Measurements from ENCODE around the gene DHRS4. TPM values are rescaled to one million over a fixed set of nuclear protein-coding genes. Genes with fewer than 3 reads are reported as not detected.
"Not testable (repeated sequence)": the region's sequence is repeated elsewhere in the genome, so short reads cannot be mapped to it uniquely, and the experiment has no call there.

The DHRS4 gene
- total RNA-seq, 1 experiment from 2014 or later = 12.7 TPM

DNA sequence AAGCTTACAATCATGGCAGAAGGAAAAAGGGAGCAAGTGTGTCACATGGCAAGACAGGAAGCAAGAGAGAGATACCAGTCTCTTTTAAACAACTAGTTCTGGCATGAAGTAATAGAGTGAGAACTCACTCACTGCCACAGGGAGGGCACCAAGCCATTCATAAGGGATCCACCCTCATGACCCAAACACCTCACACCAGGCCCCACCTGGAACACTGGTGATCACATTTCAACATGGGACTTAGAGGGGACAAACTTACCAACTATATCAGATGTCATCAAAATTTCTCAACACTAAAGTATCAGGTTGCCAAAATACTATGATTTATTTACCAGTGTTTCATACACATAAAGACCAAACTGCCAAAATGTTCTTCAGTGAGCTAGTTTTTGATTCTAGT is 7.3 kb downstream of the DHRS4 start:
- not testable (repeated sequence) for H2AK5ac ChIP-seq (ENCODE audit: insufficient read length, low read length); H2BK120ac ChIP-seq (ENCODE audit: low read depth, low read length, poor library complexity, severe bottlenecking); H3K4me1 ChIP-seq (ENCODE audit: insufficient read depth, low read length); H3K23ac ChIP-seq (ENCODE audit: insufficient read length, low read depth, low read length); H3K27ac Mint-ChIP-seq; H3K9me3 Mint-ChIP-seq; H4K8ac ChIP-seq (replicated peaks; ENCODE audit: insufficient read length, low read depth, low read length); H4K20me1 ChIP-seq (ENCODE audit: control insufficient read depth, insufficient read depth, insufficient read length); H2BK15ac ChIP-seq (ENCODE audit: low read depth, low read length); H2BK12ac ChIP-seq (ENCODE audit: insufficient read length, low read depth, low read length); H3K27ac ChIP-seq (ENCODE audit: insufficient read length, low read depth, low read length); H3K4ac ChIP-seq (ENCODE audit: low read depth, low read length); H3K4me1 Mint-ChIP-seq; H3K18ac ChIP-seq (ENCODE audit: insufficient read length, low read depth, low read length); H3K4me3 Mint-ChIP-seq; H2AFZ ChIP-seq (ENCODE audit: low read length); H3K79me1 ChIP-seq (ENCODE audit: insufficient read depth, low read depth, low read length, poor library complexity, severe bottlenecking); H3K9ac ChIP-seq (ENCODE audit: extremely low read depth, insufficient read length, low read length); H3T11ph ChIP-seq (ENCODE audit: low read length); H3K27me3 ChIP-seq (ENCODE audit: insufficient read depth, low read length); H4K5ac ChIP-seq (ENCODE audit: insufficient read length, low read depth, low read length); H4K91ac ChIP-seq (ENCODE audit: insufficient read length, low read depth, low read length); H3K79me2 ChIP-seq (ENCODE audit: insufficient read depth, low read length); H3K36me3 Mint-ChIP-seq (ENCODE audit: insufficient read depth in 1 of 3, low read depth in 3 of 3); H3K9me3 ChIP-seq (ENCODE audit: control insufficient read depth, low read depth, low read length); H3K56ac ChIP-seq (ENCODE audit: insufficient read length, low read depth, low read length); H3K27me3 Mint-ChIP-seq (ENCODE audit: low read depth); H3K4me2 ChIP-seq (ENCODE audit: insufficient read depth, insufficient read length, low read length); H2BK5ac ChIP-seq (ENCODE audit: insufficient read length, low read length); H3K23me2 ChIP-seq (ENCODE audit: insufficient read length, low read depth, low read length, poor library complexity, severe bottlenecking); H3K14ac ChIP-seq (ENCODE audit: insufficient read depth, low read length); DNase-seq; H2BK20ac ChIP-seq (ENCODE audit: low read depth, low read length, poor library complexity, severe bottlenecking)

- H3K14ac ChIP-seq (ENCODE audit: insufficient read depth, low read length); H2BK12ac ChIP-seq (ENCODE audit: insufficient read length, low read depth, low read length); H4K5ac ChIP-seq (ENCODE audit: insufficient read length, low read depth, low read length); H3K56ac ChIP-seq (ENCODE audit: insufficient read length, low read depth, low read length); H4K91ac ChIP-seq (ENCODE audit: insufficient read length, low read depth, low read length); H3K36me3 Mint-ChIP-seq (ENCODE audit: insufficient read depth in 1 of 3, low read depth in 3 of 3); H4K8ac ChIP-seq (replicated peaks; ENCODE audit: insufficient read length, low read depth, low read length); H3T11ph ChIP-seq (ENCODE audit: low read length); H3K4ac ChIP-seq (ENCODE audit: low read depth, low read length); H3K18ac ChIP-seq (ENCODE audit: insufficient read length, low read depth, low read length); DNase-seq; H3K4me3 Mint-ChIP-seq; H3K27ac Mint-ChIP-seq; H2BK120ac ChIP-seq (ENCODE audit: low read depth, low read length, poor library complexity, severe bottlenecking); H2AK5ac ChIP-seq (ENCODE audit: insufficient read length, low read length); H3K79me1 ChIP-seq (ENCODE audit: insufficient read depth, low read depth, low read length, poor library complexity, severe bottlenecking); H3K4me1 ChIP-seq (ENCODE audit: insufficient read depth, low read length); H3K23ac ChIP-seq (ENCODE audit: insufficient read length, low read depth, low read length); H3K79me2 ChIP-seq (ENCODE audit: insufficient read depth, low read length); H3K27me3 ChIP-seq (ENCODE audit: insufficient read depth, low read length); H2BK20ac ChIP-seq (ENCODE audit: low read depth, low read length, poor library complexity, severe bottlenecking); H2BK15ac ChIP-seq (ENCODE audit: low read depth, low read length); H3K9ac ChIP-seq (ENCODE audit: extremely low read depth, insufficient read length, low read length); H3K27ac ChIP-seq (ENCODE audit: insufficient read length, low read depth, low read length); H3K27me3 Mint-ChIP-seq (ENCODE audit: low read depth); H3K23me2 ChIP-seq (ENCODE audit: insufficient read length, low read depth, low read length, poor library complexity, severe bottlenecking); H3K9me3 ChIP-seq (ENCODE audit: control insufficient read depth, low read depth, low read length); H3K4me1 Mint-ChIP-seq; H3K9me3 Mint-ChIP-seq; H3K4me2 ChIP-seq (ENCODE audit: insufficient read depth, insufficient read length, low read length); H2BK5ac ChIP-seq (ENCODE audit: insufficient read length, low read length); H2AFZ ChIP-seq (ENCODE audit: low read length); H4K20me1 ChIP-seq (ENCODE audit: control insufficient read depth, insufficient read depth, insufficient read length): not testable (repeated sequence)
- no CpG with 5 or more reads among the region's 2 CpGs for WGBS (ENCODE audit: extremely low coverage, insufficient read length, low lambda C conversion rate)
Measured at GRCh38 chr14:23961704-23962103, 8.1 kb downstream of the DHRS4 start.

GRCh38 chr14:23969130-23969480 is 15.5 kb downstream of the DHRS4 start:
- H3K4me3 Mint-ChIP-seq; H3K9ac ChIP-seq (ENCODE audit: extremely low read depth, insufficient read length, low read length); H2BK15ac ChIP-seq (ENCODE audit: low read depth, low read length); H4K5ac ChIP-seq (ENCODE audit: insufficient read length, low read depth, low read length); H2BK120ac ChIP-seq (ENCODE audit: low read depth, low read length, poor library complexity, severe bottlenecking); H2BK12ac ChIP-seq (ENCODE audit: insufficient read length, low read depth, low read length); H3K23me2 ChIP-seq (ENCODE audit: insufficient read length, low read depth, low read length, poor library complexity, severe bottlenecking); H3K23ac ChIP-seq (ENCODE audit: insufficient read length, low read depth, low read length); H3K79me1 ChIP-seq (ENCODE audit: insufficient read depth, low read depth, low read length, poor library complexity, severe bottlenecking); H3K4me1 Mint-ChIP-seq; H3K14ac ChIP-seq (ENCODE audit: insufficient read depth, low read length); H2AK5ac ChIP-seq (ENCODE audit: insufficient read length, low read length); H3K18ac ChIP-seq (ENCODE audit: insufficient read length, low read depth, low read length); H3K36me3 Mint-ChIP-seq (ENCODE audit: insufficient read depth in 1 of 3, low read depth in 3 of 3); H3K27ac ChIP-seq (ENCODE audit: insufficient read length, low read depth, low read length); H4K8ac ChIP-seq (replicated peaks; ENCODE audit: insufficient read length, low read depth, low read length); H4K20me1 ChIP-seq (ENCODE audit: control insufficient read depth, insufficient read depth, insufficient read length); H3K27ac Mint-ChIP-seq; H2AFZ ChIP-seq (ENCODE audit: low read length); H2BK5ac ChIP-seq (ENCODE audit: insufficient read length, low read length); H3K79me2 ChIP-seq (ENCODE audit: insufficient read depth, low read length); H2BK20ac ChIP-seq (ENCODE audit: low read depth, low read length, poor library complexity, severe bottlenecking); H3K4ac ChIP-seq (ENCODE audit: low read depth, low read length); H3K4me2 ChIP-seq (ENCODE audit: insufficient read depth, insufficient read length, low read length); H3K4me1 ChIP-seq (ENCODE audit: insufficient read depth, low read length); H3T11ph ChIP-seq (ENCODE audit: low read length); H3K27me3 ChIP-seq (ENCODE audit: insufficient read depth, low read length); H4K91ac ChIP-seq (ENCODE audit: insufficient read length, low read depth, low read length); DNase-seq; H3K9me3 ChIP-seq (ENCODE audit: control insufficient read depth, low read depth, low read length); H3K56ac ChIP-seq (ENCODE audit: insufficient read length, low read depth, low read length): not testable (repeated sequence)
- Mint-ChIP-seq H3K9me3 (peaks cover 2 to 23% of the 10 kb centered on the region in 2 experiments; a peak in 4 of 5 replicates), H3K27me3 (ENCODE audit: low read depth) (peaks cover 22% of the 10 kb centered on the region)
- no CpG with 5 or more reads among the region's 9 CpGs for WGBS (ENCODE audit: extremely low coverage, insufficient read length, low lambda C conversion rate)

All from H9 (cell line).